Adrenal gland (tissue), 5 donors: ENCODE results near the gene SLC25A21.

Experiments used
- POLR2A ChIP-seq, 2 donors: fragments of 450-650 bp; IDR thresholded peaks; one replicate each; pipeline ENCODE4 v1.6.1; 2017; ENCODE audit warnings: antibody characterized with exemption in 2 of 2, mild to moderate bottlenecking in 2 of 2, moderate library complexity in 1 of 2
- TF ChIP-seq, protein P1 (sequence below), 6 experiments: fragments of 450-650 bp in 4 of 6; fragments of 200-600 bp in 2 of 6; sonication (generic) in 1 of 6; IDR thresholded peaks; 1 replicate in 5 of 6; 2 replicates in 1 of 6; pipeline versions ENCODE4 v1.5.1 to v1.8.0; 2016 to 2021; ENCODE audit warnings: antibody characterized with exemption in 6 of 6, mild to moderate bottlenecking in 2 of 6, moderate library complexity in 1 of 6
- donor health status: DM: no; HTN: no; CAD: no.

DNA sequence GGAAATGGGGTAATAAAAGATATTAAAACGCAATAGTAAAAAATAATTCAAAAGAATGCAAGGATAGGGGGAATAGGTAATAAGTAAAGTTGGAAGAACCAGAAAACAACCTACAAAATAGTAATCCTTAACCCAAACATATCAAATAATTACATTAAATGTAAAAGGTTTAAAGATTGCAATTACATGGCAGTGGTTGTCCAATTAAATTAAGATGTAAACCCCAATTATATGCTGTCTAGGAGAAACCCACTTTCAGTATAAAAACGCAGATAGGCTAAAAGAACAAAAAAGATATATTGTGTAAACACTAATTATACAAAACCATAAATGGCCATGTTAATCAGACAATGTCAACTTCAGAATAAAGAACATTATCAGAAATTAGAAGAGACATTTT is 247.3 kb downstream of the SLC25A21 start:
- TF ChIP-seq, protein P1, sequence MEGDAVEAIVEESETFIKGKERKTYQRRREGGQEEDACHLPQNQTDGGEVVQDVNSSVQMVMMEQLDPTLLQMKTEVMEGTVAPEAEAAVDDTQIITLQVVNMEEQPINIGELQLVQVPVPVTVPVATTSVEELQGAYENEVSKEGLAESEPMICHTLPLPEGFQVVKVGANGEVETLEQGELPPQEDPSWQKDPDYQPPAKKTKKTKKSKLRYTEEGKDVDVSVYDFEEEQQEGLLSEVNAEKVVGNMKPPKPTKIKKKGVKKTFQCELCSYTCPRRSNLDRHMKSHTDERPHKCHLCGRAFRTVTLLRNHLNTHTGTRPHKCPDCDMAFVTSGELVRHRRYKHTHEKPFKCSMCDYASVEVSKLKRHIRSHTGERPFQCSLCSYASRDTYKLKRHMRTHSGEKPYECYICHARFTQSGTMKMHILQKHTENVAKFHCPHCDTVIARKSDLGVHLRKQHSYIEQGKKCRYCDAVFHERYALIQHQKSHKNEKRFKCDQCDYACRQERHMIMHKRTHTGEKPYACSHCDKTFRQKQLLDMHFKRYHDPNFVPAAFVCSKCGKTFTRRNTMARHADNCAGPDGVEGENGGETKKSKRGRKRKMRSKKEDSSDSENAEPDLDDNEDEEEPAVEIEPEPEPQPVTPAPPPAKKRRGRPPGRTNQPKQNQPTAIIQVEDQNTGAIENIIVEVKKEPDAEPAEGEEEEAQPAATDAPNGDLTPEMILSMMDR (IDR thresholded peaks at IDR 0.05) = no peak
- TF ChIP-seq POLR2A (IDR thresholded peaks at IDR 0.05) = no peak
